Endothelial cell of umbilical vein (primary cell): Measurements from ENCODE around the gene CBLC. TPM values are rescaled to one million over a fixed set of nuclear protein-coding genes. Genes with fewer than 3 reads are reported as not detected.
A peak's percentile ranks its signal among the peaks of the same experiment; 100 is the strongest.

Experiments
- BruUV-seq: library from RNA; stranded (reverse); fragments of 400-500 nt; replicated peaks from 2 replicates; lab custom pipeline; 2021; lab: Mats Ljungman, UMichigan
- CTCF ChIA-PET: fragments of 300-600, 350-600 bp; sonication (Branson Sonifier 250); formaldehyde crosslinking; loops from one replicate; lab custom pipeline; 2021; ENCODE audit warnings: antibody characterized with exemption, inconsistent platforms; lab: Charles Lee
- POLR2A ChIA-PET: fragments of 300-600, 350-600 bp; sonication (Branson Sonifier 250); formaldehyde crosslinking; loops from one replicate; lab custom pipeline; 2021; ENCODE audit warnings: antibody characterized with exemption, inconsistent platforms; lab: Charles Lee
- DNase-seq: peaks from one replicate; pipeline ENCODE4 v3.0.0-alpha.2; 2011; ENCODE audit warnings: low read depth, low spot score
- FAIRE-seq: peaks from 2 replicates; lab custom pipeline; 2011; peaks lifted over from hg19 to GRCh38; lab: Jason Lieb, UNC
- H2AFZ ChIP-seq: 2 replicates; pipeline ENCODE4 v1.6.0; 2012; ENCODE audit warnings: low read depth, low read length, control low read depth, inconsistent platforms
- H3K27ac ChIP-seq: 2 replicates; pipeline ENCODE4 v1.5.1; 2011; ENCODE audit warnings: low read depth, mild to moderate bottlenecking, control low read depth, low read length, moderate library complexity; ENCODE audit not compliant: insufficient read depth
- H3K27me3 ChIP-seq, 2 experiments: 2 replicates each; pipeline versions ENCODE4 v1.6.0 to v1.6.1; 2011; ENCODE audit warnings: low read length in 2 of 2, mixed read lengths in 1 of 2; ENCODE audit not compliant: control insufficient read depth in 2 of 2, insufficient read depth in 2 of 2
- H3K36me3 ChIP-seq, 2 experiments: 2 replicates in 1 of 2; 3 replicates in 1 of 2; pipeline ENCODE4 v1.5.1; 2011; ENCODE audit warnings: low read length in 2 of 2, mild to moderate bottlenecking in 1 of 2, moderate library complexity in 1 of 2; ENCODE audit not compliant: control insufficient read depth in 2 of 2, insufficient read depth in 2 of 2; ENCODE audit errors: extremely low read depth in 1 of 2
- H3K4me1 ChIP-seq: 3 replicates; pipeline ENCODE4 v1.5.1; 2011; ENCODE audit warnings: mild to moderate bottlenecking, low read length; ENCODE audit not compliant: control insufficient read depth, insufficient read depth; ENCODE audit errors: extremely low read depth
- H3K4me2 ChIP-seq: 2 replicates; pipeline ENCODE4 v1.6.1; 2011; ENCODE audit warnings: low read length, control low read depth, mixed read lengths; ENCODE audit not compliant: insufficient read depth
- H3K4me3 ChIP-seq, 3 experiments: fragments of 200-600 bp in 1 of 3; sonication (generic), shearing (Covaris generic) in 1 of 3; replicated peaks in 1 of 3; 2 replicates each; pipeline ENCODE4 v1.5.1; 2011 to 2016; ENCODE audit warnings: control low read depth in 3 of 3, low read length in 3 of 3, mild to moderate bottlenecking in 2 of 3, inconsistent platforms in 1 of 3, low read depth in 1 of 3, moderate library complexity in 1 of 3; ENCODE audit not compliant: insufficient read depth in 1 of 3
- H3K79me2 ChIP-seq: 2 replicates; pipeline ENCODE4 v1.6.0; 2012; ENCODE audit warnings: low read length, inconsistent platforms; ENCODE audit not compliant: control insufficient read depth, insufficient read depth
- H3K9ac ChIP-seq: replicated peaks from 2 replicates; pipeline ENCODE3; 2011; ENCODE audit warnings: low read length, control low read depth; ENCODE audit not compliant: insufficient read depth; ENCODE audit errors: extremely low read depth
- H3K9me1 ChIP-seq: replicated peaks from 3 replicates; pipeline ENCODE4 v1.6.0; 2011; ENCODE audit warnings: mild to moderate bottlenecking, low read length; ENCODE audit not compliant: control insufficient read depth, insufficient read depth; ENCODE audit errors: extremely low read depth
- H3K9me3 ChIP-seq: replicated peaks from 2 replicates; pipeline ENCODE4 v1.5.1; 2012; ENCODE audit warnings: low read length, inconsistent platforms; ENCODE audit not compliant: control insufficient read depth, insufficient read depth
- H4K20me1 ChIP-seq: replicated peaks from 2 replicates; pipeline ENCODE3; 2011; ENCODE audit warnings: mild to moderate bottlenecking, low read length; ENCODE audit not compliant: control insufficient read depth, insufficient read depth; ENCODE audit errors: extremely low read depth
- CTCF ChIP-seq, 2 donors: IDR thresholded peaks; 1 replicate in 1 of 2; 2 replicates in 1 of 2; pipeline ENCODE4 v1.5.1; 2011; ENCODE audit warnings: low read length in 2 of 2, mild to moderate bottlenecking in 2 of 2, moderate library complexity in 2 of 2, control low read depth in 1 of 2, inconsistent platforms in 1 of 2, low read depth in 1 of 2; ENCODE audit not compliant: insufficient read depth in 1 of 2; ENCODE audit errors: extremely low read depth in 1 of 2
- EZH2 ChIP-seq: IDR thresholded peaks from 2 replicates; pipeline ENCODE4 v1.6.1; 2012; ENCODE audit warnings: borderline replicate concordance, low read depth, mild to moderate bottlenecking, moderate library complexity, low read length, inconsistent platforms; ENCODE audit not compliant: severe bottlenecking
- FOS ChIP-seq: IDR thresholded peaks from 2 replicates; pipeline ENCODE4 v1.6.1; 2011; ENCODE audit warnings: mild to moderate bottlenecking, low read length, moderate library complexity, borderline replicate concordance; ENCODE audit not compliant: insufficient read depth
- GATA2 ChIP-seq: IDR thresholded peaks from 2 replicates; pipeline ENCODE4 v1.7.0; 2011; ENCODE audit warnings: low read depth, mild to moderate bottlenecking, moderate library complexity, mixed read lengths, low read length; ENCODE audit not compliant: insufficient read length, insufficient read depth
- JUN ChIP-seq: IDR thresholded peaks from 2 replicates; pipeline ENCODE4 v1.6.1; 2011; ENCODE audit warnings: borderline replicate concordance, low read depth; ENCODE audit not compliant: insufficient read length, insufficient read depth
- MAX ChIP-seq: IDR thresholded peaks from 2 replicates; pipeline ENCODE4 v1.6.1; 2011; ENCODE audit not compliant: insufficient read depth, insufficient read length
- MYC ChIP-seq: IDR thresholded peaks from one replicate; pipeline ENCODE4 v1.6.1; 2011; ENCODE audit warnings: mild to moderate bottlenecking, low read depth, low read length
- POLR2A ChIP-seq: IDR thresholded peaks from 2 replicates; pipeline ENCODE4 v1.6.1; 2012; ENCODE audit warnings: low read depth, mild to moderate bottlenecking, control low read depth, low read length
- POLR2AphosphoS5 ChIP-seq: IDR thresholded peaks from 2 replicates; pipeline ENCODE4 v1.6.1; 2012; ENCODE audit warnings: low read depth, mild to moderate bottlenecking, control low read depth, low read length, moderate library complexity; ENCODE audit not compliant: insufficient read depth
- dilution Hi-C: fragments of 300-500 bp; cut with MboI; formaldehyde crosslinking; loops from one replicate; pipeline ENCODE4 v1.15.0; 2019; ENCODE audit warnings: low sequenced_read_pairs; ENCODE audit not compliant: extremely low pct_ligation_motif_present
- intact Hi-C: fragments of 100-400 bp; cut with micrococcal nuclease; formaldehyde crosslinking; loops from one replicate; pipeline ENCODE4 v1.10.0; 2022
- polyA plus RNA-seq, 4 experiments: library from polyadenylated mRNA; depleted of rRNA in 3 of 4; stranded (reverse) in 3 of 4; unstranded in 1 of 4; fragments of >200 nt; gene quantifications; 2 replicates each; pipeline versions ENCODE4 v1.2.1 to v1.2.3, GENCODE V29; 2011 to 2012; ENCODE audit warnings: missing spikeins in 1 of 4
- total RNA-seq: library from RNA; stranded (reverse); gene quantifications from 2 replicates; pipeline ENCODE4 v1.2.3, GENCODE V29; 2021

Gene CBLC
- total and polyA plus RNA-seq, 2 donors (not counting 3 experiments of a cell fraction or from before 2014, with no cell fraction given), result 0.04 TPM; not detected in 1

DNA sequence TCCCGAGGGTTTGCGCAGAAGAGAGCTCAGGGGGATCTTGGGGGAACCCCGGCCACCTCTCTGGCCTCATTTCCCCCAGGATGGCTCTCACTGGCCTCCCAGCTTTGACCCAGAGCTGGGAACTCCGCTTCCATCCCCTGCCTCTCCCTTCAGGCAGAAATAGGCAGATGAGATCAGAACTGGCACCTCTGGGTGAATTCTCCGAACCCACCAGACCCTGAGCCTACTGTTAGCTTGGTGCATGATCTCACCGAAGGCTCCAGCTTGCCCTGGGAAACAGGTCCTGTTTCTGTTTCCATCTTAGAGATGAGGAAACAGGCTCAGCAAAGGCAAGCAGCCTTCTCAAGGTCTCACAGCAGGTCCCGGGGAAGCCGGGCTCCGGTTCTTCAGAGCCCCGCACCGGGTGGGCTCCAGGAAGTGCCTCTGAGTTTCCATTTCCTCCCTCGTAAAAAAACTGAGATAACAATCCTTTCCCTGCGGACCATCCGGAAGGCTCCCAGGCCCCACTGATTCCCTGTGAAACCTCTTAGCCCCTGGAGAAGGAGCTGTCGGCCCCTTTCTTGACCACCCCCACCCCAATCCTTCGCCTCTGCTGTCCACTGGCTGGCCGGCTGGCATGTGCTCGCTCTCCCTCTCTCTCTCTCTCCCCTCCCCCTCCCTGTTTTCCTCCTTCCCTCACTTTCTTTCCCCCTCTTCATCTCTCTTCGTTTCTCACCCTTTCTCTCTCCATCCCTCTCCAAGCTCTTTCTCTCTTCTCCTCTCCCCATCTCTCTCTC, 70.5 kb downstream of the CBLC start:
- peak; percentile 96 for FAIRE-seq
- dilution Hi-C loops, result no loop called here
- POLR2A ChIA-PET, result interaction anchor here (0.6 to 1.5 kb wide), 3 partner anchors 8 to 42 kb away, joined by 3 to 6 read pairs (median 3); no protein-coding TSS in a partner anchor

More for the DNA sequence above, 70.5 kb downstream of the CBLC start:
- Histone ChIP-seq H3K4me3 (peak overlapping the region; percentile 69 to 96 (median 83)), H3K36me3 (peaks cover 0 to 4% of the 10 kb centered on the region in 2 experiments), H3K27me3 (no peaks in the 10 kb centered on the region), H3K4me2 (peak overlapping the region; percentile 96), H3K27ac (peak overlapping the region; percentile 99), H2AFZ (no peak overlapping the region), H3K9me1 (no peaks in the 10 kb centered on the region), H3K9ac (peak overlapping the region; percentile 96), H3K79me2 (peaks cover 69% of the 10 kb centered on the region), H4K20me1 (no peaks in the 10 kb centered on the region), H3K9me3 (no peaks in the 10 kb centered on the region), H3K4me1 (peaks cover 38% of the 10 kb centered on the region)
- peak; percentile 89 for DNase-seq
- BruUV-seq, result no TSS peak
- intact Hi-C loops, result loop anchor here (1.0 to 5.0 kb wide), 5 partner anchors 8 to 261 kb away; no protein-coding TSS in a partner anchor
- CTCF ChIA-PET, result interaction anchor here (0.7 to 1.9 kb wide), 11 partner anchors 8 to 277 kb away, joined by 3 to 13 read pairs (median 4); partner anchors contain the start of gene APOE
- peak; percentile 86 for TF ChIP-seq GATA2
- TF ChIP-seq EZH2, result no peak
- peak; percentile 58 for TF ChIP-seq JUN
- TF ChIP-seq MAX, result peak; percentile 29
- TF ChIP-seq POLR2A, result peak; percentile 82
- no peak for TF ChIP-seq MYC
- TF ChIP-seq CTCF (IDR thresholded peaks at IDR 0.05; ENCODE audit: extremely low read depth in 1 of 2, insufficient read depth in 1 of 2, low read depth in 1 of 2, low read length in 2 of 2), result peak in 1 of 2 donors; percentile 4
- peak; percentile 41 for TF ChIP-seq FOS
- peak; percentile 57 for TF ChIP-seq POLR2AphosphoS5
